K562 (cell line): Measurements from ENCODE around the gene TUBA1B. TPM values are rescaled to one million over a fixed set of nuclear protein-coding genes. Genes with fewer than 3 reads are reported as not detected.
A peak's percentile ranks its signal among the peaks of the same experiment; 100 is the strongest.

Experiments
- BRD4 ChIP-seq: fragments of 200-600 bp; sonication (generic); IDR thresholded peaks from 2 replicates; pipeline ENCODE4 v1.6.1; 2017; ENCODE audit warnings: inconsistent platforms
- EP400 ChIP-seq: fragments of 450-650 bp; IDR thresholded peaks from 2 replicates; pipeline ENCODE4 v1.6.1; 2017; ENCODE audit warnings: antibody characterized with exemption, mild to moderate bottlenecking, moderate library complexity
- GATAD2B ChIP-seq: fragments of 450-650 bp; IDR thresholded peaks from 2 replicates; pipeline ENCODE4 v1.6.1; 2017; ENCODE audit warnings: mild to moderate bottlenecking, borderline replicate concordance
- KLF10 ChIP-seq: fragments of 250-450 bp; sonication (Bioruptor Pico); IDR thresholded peaks from 2 replicates; pipeline ENCODE4 v1.6.1; 2021; ENCODE audit warnings: matching md5 sums
- MCM5 ChIP-seq: fragments of 450-650 bp; IDR thresholded peaks from 2 replicates; pipeline ENCODE4 v1.6.1; 2016; ENCODE audit warnings: low read depth
- NFE2L1 ChIP-seq: fragments of 450-650 bp; IDR thresholded peaks from 2 replicates; pipeline ENCODE4 v1.6.1; 2016; ENCODE audit warnings: missing genetic modification characterization, low read depth, mild to moderate bottlenecking, missing compliant biosample characterization, moderate library complexity, borderline replicate concordance
- POLR2AphosphoS2 ChIP-seq: IDR thresholded peaks from 2 replicates; pipeline ENCODE4 v1.6.1; 2012; ENCODE audit warnings: low read length, improper control_type of control experiment
- POLR3A ChIP-seq: IDR thresholded peaks from 2 replicates; pipeline ENCODE4 v1.6.1; 2011; ENCODE audit warnings: borderline replicate concordance, mild to moderate bottlenecking, moderate library complexity; ENCODE audit not compliant: insufficient read length, insufficient read depth; ENCODE audit errors: extremely low read depth
- RBM14 ChIP-seq: fragments of 200-400 bp; formaldehyde crosslinking; IDR thresholded peaks from 2 replicates; pipeline ENCODE4 v1.6.1; 2018; ENCODE audit warnings: low read depth, mild to moderate bottlenecking, low read length, moderate library complexity, borderline replicate concordance; ENCODE audit not compliant: insufficient read depth
- RERE ChIP-seq: sonication (generic); formaldehyde crosslinking; IDR thresholded peaks from 2 replicates; pipeline ENCODE4 v1.8.0; 2023; ENCODE audit warnings: missing genetic modification reagents, mild to moderate bottlenecking, borderline replicate concordance
- RUNX1 ChIP-seq: sonication (generic); IDR thresholded peaks from 2 replicates; pipeline ENCODE4 v1.6.1; 2016; ENCODE audit warnings: antibody characterized with exemption, low read depth
- SETDB1 ChIP-seq: IDR thresholded peaks from one replicate; pipeline ENCODE4 v1.6.1; 2012; ENCODE audit warnings: low read length, control low read depth, inconsistent platforms
- SIX5 ChIP-seq, 2 experiments: IDR thresholded peaks; 2 replicates each; pipeline ENCODE4 v1.6.1; 2011; ENCODE audit warnings: low read length in 2 of 2, borderline replicate concordance in 1 of 2, low read depth in 1 of 2, mild to moderate bottlenecking in 1 of 2, moderate library complexity in 1 of 2; ENCODE audit not compliant: insufficient read depth in 1 of 2
- TBL1XR1 ChIP-seq, 2 experiments: IDR thresholded peaks; 2 replicates each; pipeline ENCODE4 v1.6.1; 2012; ENCODE audit warnings: improper control_type of control experiment in 2 of 2, low read length in 2 of 2, mild to moderate bottlenecking in 1 of 2
- ZNF124 ChIP-seq: sonication (generic); formaldehyde crosslinking; IDR thresholded peaks from 2 replicates; pipeline ENCODE4 v1.8.1; 2022; ENCODE audit warnings: missing genetic modification reagents
- polyA plus RNA-seq, 8 experiments: library from polyadenylated mRNA; depleted of rRNA in 4 of 8; stranded (reverse) in 5 of 8; unstranded in 3 of 8; fragments of >200 nt; fragmentation: Nextera tagmentation in 2 of 8; fragmentation: Illumina TruSeq in 1 of 8; extraction: Ambion mirVana in 2 of 8; extraction: Trizol in 1 of 8; gene quantifications; 2 replicates each; pipeline versions ENCODE4 v1.2.1 to v1.2.3, GENCODE V29; 2011 to 2014; ENCODE audit warnings: inconsistent platforms in 1 of 8, missing spikeins in 1 of 8
- total RNA-seq, 7 experiments: library from RNA; depleted of rRNA in 6 of 7; stranded (reverse); fragments of >200 nt in 6 of 7; fragmentation: Illumina TruSeq in 2 of 7; extraction: Trizol in 2 of 7; gene quantifications; 2 replicates each; pipeline versions ENCODE4 v1.2.1 to v1.2.3, GENCODE V29; 2011 to 2021; ENCODE audit warnings: low replicate concordance in 1 of 7
- TF ChIP-seq, protein P1 (sequence below): fragments of 250-450 bp; sonication (Bioruptor Pico); IDR thresholded peaks from 2 replicates; pipeline ENCODE4 v1.9.0; 2021; ENCODE audit warnings: mild to moderate bottlenecking, inconsistent platforms
- TF ChIP-seq, protein P2 (sequence below): sonication (generic); formaldehyde crosslinking; IDR thresholded peaks from 2 replicates; pipeline ENCODE4 v1.8.0; 2022; ENCODE audit warnings: mild to moderate bottlenecking, missing genetic modification reagents, borderline replicate concordance

TUBA1B gene
- total and polyA plus RNA-seq, 9 of the 15 experiments (the other 6 are each of a cell fraction or from before 2014, with no cell fraction given): 2,189 to 4,624 (median 2,628) TPM

- TF ChIP-seq RBM14 (no peak), GATAD2B (peak; percentile 80; the same call in 1 of the 2 replicates), SETDB1 (no peak), BRD4 (no peak; the same call in 1 of the 2 replicates), TBL1XR1 (IDR thresholded peaks at IDR 0.05; ENCODE audit: low read length in 2 of 2) (peak; percentile 78 to 81; a peak in 3 of 4 replicates), POLR2AphosphoS2 (no peak), SIX5 (IDR thresholded peaks at IDR 0.05; ENCODE audit: borderline replicate concordance in 1 of 2, insufficient read depth in 1 of 2, low read depth in 1 of 2, low read length in 2 of 2) (no peak), EP400 (peak; percentile 85), NFE2L1 (tag) (no peak), RERE (CRISPR knock-in tag) (0 out of 2 replicates have a peak, but pooled peaks have one; percentile 95), MCM5 (no peak), RUNX1 (no peak; the same call in 1 of the 2 replicates), KLF10 (CRISPR knock-in tag) (no peak), POLR3A (no peak), ZNF124 (CRISPR knock-in tag) (no peak)
- TF ChIP-seq, protein P1, sequence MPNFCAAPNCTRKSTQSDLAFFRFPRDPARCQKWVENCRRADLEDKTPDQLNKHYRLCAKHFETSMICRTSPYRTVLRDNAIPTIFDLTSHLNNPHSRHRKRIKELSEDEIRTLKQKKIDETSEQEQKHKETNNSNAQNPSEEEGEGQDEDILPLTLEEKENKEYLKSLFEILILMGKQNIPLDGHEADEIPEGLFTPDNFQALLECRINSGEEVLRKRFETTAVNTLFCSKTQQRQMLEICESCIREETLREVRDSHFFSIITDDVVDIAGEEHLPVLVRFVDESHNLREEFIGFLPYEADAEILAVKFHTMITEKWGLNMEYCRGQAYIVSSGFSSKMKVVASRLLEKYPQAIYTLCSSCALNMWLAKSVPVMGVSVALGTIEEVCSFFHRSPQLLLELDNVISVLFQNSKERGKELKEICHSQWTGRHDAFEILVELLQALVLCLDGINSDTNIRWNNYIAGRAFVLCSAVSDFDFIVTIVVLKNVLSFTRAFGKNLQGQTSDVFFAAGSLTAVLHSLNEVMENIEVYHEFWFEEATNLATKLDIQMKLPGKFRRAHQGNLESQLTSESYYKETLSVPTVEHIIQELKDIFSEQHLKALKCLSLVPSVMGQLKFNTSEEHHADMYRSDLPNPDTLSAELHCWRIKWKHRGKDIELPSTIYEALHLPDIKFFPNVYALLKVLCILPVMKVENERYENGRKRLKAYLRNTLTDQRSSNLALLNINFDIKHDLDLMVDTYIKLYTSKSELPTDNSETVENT (CRISPR knock-in tag): peak; percentile 86
- TF ChIP-seq, protein P2, sequence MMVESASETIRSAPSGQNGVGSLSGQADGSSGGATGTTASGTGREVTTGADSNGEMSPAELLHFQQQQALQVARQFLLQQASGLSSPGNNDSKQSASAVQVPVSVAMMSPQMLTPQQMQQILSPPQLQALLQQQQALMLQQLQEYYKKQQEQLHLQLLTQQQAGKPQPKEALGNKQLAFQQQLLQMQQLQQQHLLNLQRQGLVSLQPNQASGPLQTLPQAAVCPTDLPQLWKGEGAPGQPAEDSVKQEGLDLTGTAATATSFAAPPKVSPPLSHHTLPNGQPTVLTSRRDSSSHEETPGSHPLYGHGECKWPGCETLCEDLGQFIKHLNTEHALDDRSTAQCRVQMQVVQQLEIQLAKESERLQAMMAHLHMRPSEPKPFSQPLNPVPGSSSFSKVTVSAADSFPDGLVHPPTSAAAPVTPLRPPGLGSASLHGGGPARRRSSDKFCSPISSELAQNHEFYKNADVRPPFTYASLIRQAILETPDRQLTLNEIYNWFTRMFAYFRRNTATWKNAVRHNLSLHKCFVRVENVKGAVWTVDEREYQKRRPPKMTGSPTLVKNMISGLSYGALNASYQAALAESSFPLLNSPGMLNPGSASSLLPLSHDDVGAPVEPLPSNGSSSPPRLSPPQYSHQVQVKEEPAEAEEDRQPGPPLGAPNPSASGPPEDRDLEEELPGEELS (CRISPR knock-in tag): peak; percentile 69; the same call in 1 of the 2 replicates
These were observed 38.9 kb downstream of the TUBA1B start (continued) for GRCh38 chr12:49092086-49092815.
